Suprapubic skin (tissue), 4 donors: ENCODE results near the gene VILL. TPM values are rescaled to one million over a fixed set of nuclear protein-coding genes. Genes with fewer than 3 reads are reported as not detected.

Source experiments
- DNase-seq, 2 donors: peaks; one replicate each; pipeline ENCODE4 v3.0.0-alpha.2; 2019; ENCODE audit warnings: low spot score in 2 of 2
- H3K27ac ChIP-seq: fragments of 200-600 bp; sonication (generic); one replicate; pipeline ENCODE4 v1.5.1; 2019
- H3K27me3 ChIP-seq: fragments of 200-600 bp; sonication (generic); one replicate; pipeline ENCODE4 v1.5.1; 2019
- H3K36me3 ChIP-seq: fragments of 200-600 bp; sonication (generic); one replicate; pipeline ENCODE4 v1.5.1; 2019
- H3K4me1 ChIP-seq: fragments of 200-600 bp; sonication (generic); one replicate; pipeline ENCODE4 v1.5.1; 2019
- H3K4me3 ChIP-seq: fragments of 200-600 bp; sonication (generic); one replicate; pipeline ENCODE4 v1.5.1; 2019; ENCODE audit warnings: mild to moderate bottlenecking
- H3K9me3 ChIP-seq: fragments of 200-600 bp; sonication (generic); one replicate; pipeline ENCODE4 v1.5.1; 2019
- EP300 ChIP-seq: sonication (generic); formaldehyde crosslinking; IDR thresholded peaks from one replicate; pipeline ENCODE4 v1.6.1; 2017; ENCODE audit warnings: antibody characterized with exemption
- POLR2A ChIP-seq, 2 donors: fragments of 450-650 bp; IDR thresholded peaks; one replicate each; pipeline ENCODE4 v1.6.1; 2017; ENCODE audit warnings: antibody characterized with exemption in 2 of 2, mild to moderate bottlenecking in 2 of 2, moderate library complexity in 2 of 2
- POLR2AphosphoS5 ChIP-seq, 3 donors: sonication (generic); formaldehyde crosslinking; IDR thresholded peaks; one replicate each; pipeline ENCODE4 v1.6.1; 2017; ENCODE audit warnings: antibody characterized with exemption in 3 of 3
- WGBS: methylation state at CpG from one replicate; pipeline ENCODE4 v1.1.5; 2018; 5-methylcytosine and 5-hydroxymethylcytosine counted together
- total RNA-seq, 4 donors: library from RNA; depleted of rRNA; stranded (reverse); fragments of >200 nt; gene quantifications; one replicate each; pipeline ENCODE4 v1.1.0, GENCODE V29; 2016
- TF ChIP-seq, protein P1 (sequence below), 2 donors: fragments of 200-600 bp in 1 of 2; fragments of 450-650 bp in 1 of 2; sonication (generic) in 1 of 2; IDR thresholded peaks; one replicate each; pipeline ENCODE4 v1.5.1; 2016 to 2019; ENCODE audit warnings: antibody characterized with exemption in 2 of 2, mild to moderate bottlenecking in 1 of 2, moderate library complexity in 1 of 2

The VILL gene
- total RNA-seq, 4 donors from 2014 or later: 13.2 to 16.7 (median 15.0) TPM

DNA sequence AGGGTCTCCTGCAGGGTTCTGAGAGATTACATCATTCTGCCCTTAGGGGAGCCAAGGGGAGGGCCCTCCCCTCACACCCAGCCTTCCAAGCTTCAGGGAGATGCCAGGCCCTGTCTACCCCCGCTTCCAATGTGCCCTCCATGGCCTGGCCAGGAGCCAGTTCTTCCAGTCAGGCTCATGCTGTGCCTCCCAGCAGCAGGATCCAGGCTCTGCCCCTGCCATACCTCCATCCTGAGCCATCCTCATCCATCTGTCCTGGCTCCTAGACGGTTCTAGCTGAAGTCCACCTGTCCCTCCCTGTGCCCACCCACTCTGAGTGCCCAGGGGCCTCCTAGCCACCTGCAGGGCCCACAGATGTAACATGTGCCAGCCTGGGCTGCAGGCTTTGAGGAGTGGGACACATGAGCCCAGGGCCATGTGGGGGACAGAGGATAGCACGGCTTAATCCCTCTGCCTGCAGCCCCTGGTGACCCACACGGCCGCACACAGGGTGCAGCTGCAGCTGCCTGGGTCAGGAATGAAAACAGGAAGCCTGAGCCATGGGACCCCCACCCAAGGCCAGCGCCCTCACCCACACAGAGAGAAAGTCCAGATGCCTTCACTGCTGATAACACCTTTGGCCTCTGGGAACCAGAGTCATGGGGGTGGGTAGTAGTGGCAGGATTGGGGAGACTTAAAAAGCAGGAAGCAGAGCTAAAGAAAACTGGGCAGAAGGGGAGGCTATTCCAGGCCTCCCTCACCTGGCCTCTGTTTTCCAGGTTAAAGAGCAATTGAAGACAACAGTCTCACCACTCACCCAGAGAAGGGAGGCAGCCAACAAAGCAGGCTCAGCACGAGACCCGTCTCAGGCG is 27.1 kb downstream of the VILL start:
- TF ChIP-seq, protein P1, sequence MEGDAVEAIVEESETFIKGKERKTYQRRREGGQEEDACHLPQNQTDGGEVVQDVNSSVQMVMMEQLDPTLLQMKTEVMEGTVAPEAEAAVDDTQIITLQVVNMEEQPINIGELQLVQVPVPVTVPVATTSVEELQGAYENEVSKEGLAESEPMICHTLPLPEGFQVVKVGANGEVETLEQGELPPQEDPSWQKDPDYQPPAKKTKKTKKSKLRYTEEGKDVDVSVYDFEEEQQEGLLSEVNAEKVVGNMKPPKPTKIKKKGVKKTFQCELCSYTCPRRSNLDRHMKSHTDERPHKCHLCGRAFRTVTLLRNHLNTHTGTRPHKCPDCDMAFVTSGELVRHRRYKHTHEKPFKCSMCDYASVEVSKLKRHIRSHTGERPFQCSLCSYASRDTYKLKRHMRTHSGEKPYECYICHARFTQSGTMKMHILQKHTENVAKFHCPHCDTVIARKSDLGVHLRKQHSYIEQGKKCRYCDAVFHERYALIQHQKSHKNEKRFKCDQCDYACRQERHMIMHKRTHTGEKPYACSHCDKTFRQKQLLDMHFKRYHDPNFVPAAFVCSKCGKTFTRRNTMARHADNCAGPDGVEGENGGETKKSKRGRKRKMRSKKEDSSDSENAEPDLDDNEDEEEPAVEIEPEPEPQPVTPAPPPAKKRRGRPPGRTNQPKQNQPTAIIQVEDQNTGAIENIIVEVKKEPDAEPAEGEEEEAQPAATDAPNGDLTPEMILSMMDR (IDR thresholded peaks at IDR 0.05): no peak
- no peak for TF ChIP-seq POLR2AphosphoS5 (IDR thresholded peaks at IDR 0.05)
- no peak for TF ChIP-seq POLR2A (IDR thresholded peaks at IDR 0.05)
- TF ChIP-seq EP300: no peak
- Histone ChIP-seq H3K27ac (no peak overlapping the region), H3K36me3 (peaks cover 67% of the 10 kb centered on the region), H3K9me3 (no peaks in the 10 kb centered on the region), H3K4me3 (no peak overlapping the region), H3K27me3 (no peaks in the 10 kb centered on the region), H3K4me1 (peaks cover 5% of the 10 kb centered on the region)
- 83% methylated on average over 7 of the region's 9 CpGs for WGBS
- DNase-seq: no peak

DNA sequence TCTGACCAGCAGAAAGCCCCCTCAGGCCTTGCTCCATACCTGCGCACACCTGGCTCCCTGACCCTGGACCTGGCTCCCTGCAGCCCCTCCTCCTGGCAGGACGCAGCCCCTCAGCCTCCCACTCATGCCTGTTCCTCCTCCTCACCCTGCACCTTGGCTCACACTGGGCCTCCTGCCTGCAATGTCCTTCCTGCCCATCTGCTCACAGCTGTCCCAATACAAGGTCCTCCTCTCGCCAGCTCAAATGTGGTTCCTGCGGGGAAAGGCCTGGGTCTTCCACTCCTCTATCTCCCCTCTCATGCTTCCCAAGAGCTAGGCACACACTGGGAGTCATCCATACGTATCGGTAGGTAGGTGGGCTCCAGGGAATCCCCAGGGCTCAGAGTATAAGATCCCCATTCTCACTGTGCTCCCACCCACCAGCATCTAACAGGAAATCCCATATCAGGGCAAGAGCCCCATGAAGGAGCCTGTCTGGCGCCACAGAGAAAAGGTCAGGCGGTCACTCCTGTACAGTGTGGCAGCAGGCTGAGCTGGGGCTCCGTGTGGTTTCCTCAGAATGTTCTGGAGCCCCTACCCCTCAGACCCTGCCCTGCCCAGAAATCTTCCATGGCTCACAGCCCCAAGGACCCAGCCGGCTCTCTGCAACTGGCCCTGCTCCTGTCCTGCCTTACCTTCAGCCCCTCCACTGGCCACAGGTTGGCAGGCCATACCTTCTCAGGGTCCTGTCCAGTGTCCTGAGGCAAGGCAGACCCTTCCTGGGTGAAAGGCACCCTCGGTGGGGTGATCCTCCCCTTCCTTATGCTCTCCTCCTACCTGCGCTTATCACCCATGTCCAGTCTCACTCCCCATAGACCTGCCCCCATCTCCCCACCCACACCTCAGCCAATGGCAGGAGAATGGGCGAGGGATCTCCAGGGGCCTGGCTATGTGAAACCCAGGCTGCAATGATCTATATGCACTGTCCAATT is 28.0 kb downstream of the VILL start:
- H3K27me3 ChIP-seq: no peaks in the 10 kb centered on the region
- no peak for TF ChIP-seq EP300
- no peak for TF ChIP-seq POLR2AphosphoS5 (IDR thresholded peaks at IDR 0.05)
- TF ChIP-seq, protein P1 (IDR thresholded peaks at IDR 0.05): no peak
- no peak for TF ChIP-seq POLR2A (IDR thresholded peaks at IDR 0.05)
- no peaks in the 10 kb centered on the region for H3K9me3 ChIP-seq
- DNase-seq: peak in 1 of 2 donors; percentile 55
- H3K4me3 ChIP-seq: no peak overlapping the region
- peaks cover 65% of the 10 kb centered on the region for H3K36me3 ChIP-seq
- peaks cover 13% of the 10 kb centered on the region for H3K4me1 ChIP-seq
- H3K27ac ChIP-seq: no peak overlapping the region
- 92% methylated on average over 13 of the region's 13 CpGs for WGBS

DNA sequence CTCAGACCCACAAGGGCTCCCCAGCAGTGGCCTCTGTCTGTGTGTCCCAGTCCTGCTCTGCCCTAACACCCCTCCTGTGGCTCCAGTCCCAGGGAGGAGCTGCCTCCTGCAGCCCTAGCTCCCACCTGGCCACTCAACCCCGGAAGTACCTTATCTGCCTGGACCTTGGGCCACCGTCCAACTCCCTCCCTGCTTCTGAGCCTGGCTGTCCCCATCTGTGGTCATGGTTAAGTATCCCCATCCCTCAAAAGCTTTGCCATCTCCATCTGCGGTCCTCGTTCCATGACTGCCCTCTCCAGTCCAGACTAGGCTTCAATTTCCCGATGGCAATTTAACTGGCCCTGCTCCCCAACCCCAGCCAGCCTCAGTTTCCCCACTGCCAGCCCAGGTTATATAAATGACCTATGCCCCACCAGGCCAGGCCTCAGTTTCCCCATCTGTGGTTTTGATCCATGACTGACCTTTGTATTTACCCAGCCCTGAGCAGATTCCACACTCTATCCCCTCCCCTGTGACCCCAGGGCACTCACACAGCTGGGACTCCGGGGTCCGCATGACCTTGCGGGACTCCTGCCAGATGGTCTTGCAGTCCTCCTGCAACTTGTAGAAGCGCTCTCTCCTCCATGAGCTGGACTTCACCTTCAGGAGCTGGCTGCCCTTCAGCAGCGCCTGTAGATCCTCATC is 29.2 kb downstream of the VILL start:
- no peak for TF ChIP-seq POLR2AphosphoS5 (IDR thresholded peaks at IDR 0.05)
- WGBS: 92% methylated on average over 10 of the region's 10 CpGs
- H3K9me3 ChIP-seq: no peaks in the 10 kb centered on the region
- H3K4me3 ChIP-seq: no peak overlapping the region
- peaks cover 54% of the 10 kb centered on the region for H3K36me3 ChIP-seq
- peaks cover 23% of the 10 kb centered on the region for H3K4me1 ChIP-seq
- H3K27me3 ChIP-seq: no peaks in the 10 kb centered on the region
- peak in 1 of 2 donors; percentile 57 for DNase-seq
- H3K27ac ChIP-seq: no peak overlapping the region

DNA sequence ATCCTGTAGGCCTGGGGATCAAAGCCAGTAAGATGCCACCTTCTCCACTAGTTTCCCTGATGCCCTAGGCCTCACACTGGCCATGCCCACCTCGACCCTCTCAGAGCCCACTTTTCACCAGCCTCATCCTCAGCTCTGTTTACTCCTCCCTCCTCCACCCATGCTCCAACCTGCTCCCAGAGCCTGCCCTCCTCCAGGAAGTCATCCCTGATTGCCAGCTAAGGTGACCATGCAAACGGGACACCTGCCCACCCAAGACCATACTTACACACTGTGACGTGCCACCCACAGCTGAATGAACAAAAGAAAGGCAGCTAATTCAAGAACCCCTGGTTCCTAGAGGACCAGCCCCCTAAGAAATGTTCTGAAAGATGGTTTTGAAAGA is 29.7 kb downstream of the VILL start:
- no peak overlapping the region for H3K4me3 ChIP-seq
- peaks cover 25% of the 10 kb centered on the region for H3K4me1 ChIP-seq
- DNase-seq: no peak
- no peaks in the 10 kb centered on the region for H3K9me3 ChIP-seq
- no peak overlapping the region for H3K27ac ChIP-seq
- TF ChIP-seq, protein P1 (IDR thresholded peaks at IDR 0.05): no peak
- no peak for TF ChIP-seq POLR2A (IDR thresholded peaks at IDR 0.05)
- TF ChIP-seq EP300: no peak
- no peak for TF ChIP-seq POLR2AphosphoS5 (IDR thresholded peaks at IDR 0.05)
- peaks cover 49% of the 10 kb centered on the region for H3K36me3 ChIP-seq
- 76% methylated on average over 3 of the region's 3 CpGs for WGBS
- no peaks in the 10 kb centered on the region for H3K27me3 ChIP-seq

DNA sequence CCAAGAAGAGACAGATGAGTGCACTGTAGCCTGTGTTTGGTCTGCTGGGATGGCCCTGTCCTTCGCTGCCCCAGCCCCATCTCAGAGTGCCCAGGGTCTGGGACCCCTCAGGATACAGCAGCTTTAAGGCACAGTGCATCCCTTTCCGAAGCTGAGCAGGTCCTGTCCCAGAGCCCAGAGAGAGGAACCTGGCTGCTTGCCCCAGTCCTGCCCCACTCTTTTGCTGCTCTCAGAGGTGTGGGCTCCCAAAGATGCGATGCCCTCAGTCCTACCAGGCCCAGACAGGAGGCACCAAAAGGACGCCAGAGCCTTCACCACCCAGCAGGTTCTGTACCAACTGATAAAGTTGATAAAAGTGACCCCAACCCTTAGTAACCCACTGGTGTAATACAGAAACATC is 30.6 kb downstream of the VILL start:
- Histone ChIP-seq H3K4me1 (peaks cover 34% of the 10 kb centered on the region), H3K36me3 (peaks cover 40% of the 10 kb centered on the region), H3K4me3 (no peak overlapping the region), H3K27me3 (no peaks in the 10 kb centered on the region), H3K27ac (no peak overlapping the region), H3K9me3 (no peaks in the 10 kb centered on the region)
- WGBS: 87% methylated on average over 3 of the region's 4 CpGs
- TF ChIP-seq, protein P1 (IDR thresholded peaks at IDR 0.05): no peak
- no peak for TF ChIP-seq POLR2AphosphoS5 (IDR thresholded peaks at IDR 0.05)
- no peak for TF ChIP-seq EP300
- no peak for TF ChIP-seq POLR2A (IDR thresholded peaks at IDR 0.05)
- peak in 1 of 2 donors; percentile 49 for DNase-seq
